AG04450 (cell line): ENCODE measurements around the gene GALNT9. TPM values are rescaled to one million over a fixed set of nuclear protein-coding genes. Genes with fewer than 3 reads are reported as not detected.

Source experiments
- CTCF ChIA-PET: fragments of 300-600, 350-600 bp; formaldehyde crosslinking; extraction: SDS; loops from one replicate; lab custom pipeline; 2022; ENCODE audit warnings: antibody characterized with exemption, inconsistent platforms; lab: Charles Lee
- POLR2A ChIA-PET: fragments of 350-600 bp; formaldehyde crosslinking; extraction: SDS; loops from one replicate; lab custom pipeline; 2021; ENCODE audit warnings: antibody characterized with exemption, inconsistent platforms; lab: Yijun Ruan, JAX
- DNase-seq: peaks from one replicate; pipeline ENCODE4 v3.0.0-alpha.2; 2011; ENCODE audit warnings: low read depth, low spot score
- H3K27ac ChIP-seq: one replicate; pipeline ENCODE4 v1.5.1; 2012; ENCODE audit warnings: low read depth, low read length, control low read depth
- H3K27me3 ChIP-seq: one replicate; pipeline ENCODE4 v1.6.0; 2012; ENCODE audit warnings: low read length; ENCODE audit not compliant: control insufficient read depth, insufficient read depth
- H3K4me3 ChIP-seq: 2 replicates; pipeline ENCODE4 v1.5.1; 2011; ENCODE audit warnings: mild to moderate bottlenecking, low read depth, low read length, control low read depth
- H3K9me3 ChIP-seq: 2 replicates; pipeline ENCODE4 v1.5.1; 2012; ENCODE audit warnings: low read length; ENCODE audit not compliant: control insufficient read depth, insufficient read depth
- CTCF ChIP-seq: IDR thresholded peaks from 2 replicates; pipeline ENCODE4 v1.5.1; 2011; ENCODE audit warnings: low read depth, low read length, control low read depth, inconsistent platforms
- polyA plus RNA-seq: library from polyadenylated mRNA; depleted of rRNA; stranded (reverse); fragments of >200 nt; gene quantifications from 2 replicates; pipeline ENCODE4 v1.2.3, GENCODE V29; 2011

GALNT9 gene
- polyA plus RNA-seq, 1 experiment = not detected

- Histone ChIP-seq H3K4me3 (no peak overlapping the region), H3K27ac (no peak overlapping the region)
- no peak for TF ChIP-seq CTCF
These were observed 169.8 kb downstream of the GALNT9 start for GRCh38 chr12:132159555-132160003.

GRCh38 chr12:132158677-132159554, 170.5 kb downstream of the GALNT9 start:
- ChIA-PET POLR2A (no interaction called here), CTCF (no interaction called here)
- Histone ChIP-seq H3K27me3 (peaks cover 13% of the 10 kb centered on the region), H3K4me3 (no peak overlapping the region), H3K9me3 (peaks cover 34% of the 10 kb centered on the region; the same call in 1 of the 2 replicates), H3K27ac (no peak overlapping the region)
- no peak for TF ChIP-seq CTCF
- DNase-seq = no peak

More at GRCh38 chr12:132159555-132160003, 169.8 kb downstream of the GALNT9 start:
- Histone ChIP-seq H3K27me3 (peaks cover 13% of the 10 kb centered on the region), H3K9me3 (peaks cover 34% of the 10 kb centered on the region; the same call in 1 of the 2 replicates)
- ChIA-PET CTCF (no interaction called here), POLR2A (no interaction called here)
- DNase-seq = no peak

- POLR2A ChIA-PET = no interaction called here
- no peak for DNase-seq
- peaks cover 6% of the 10 kb centered on the region for H3K27me3 ChIP-seq
- CTCF ChIA-PET = no interaction called here
- TF ChIP-seq CTCF = no peak
- H3K4me3 ChIP-seq = no peak overlapping the region
- no peak overlapping the region for H3K27ac ChIP-seq
- H3K9me3 ChIP-seq = peaks cover 34% of the 10 kb centered on the region; the same call in 1 of the 2 replicates
These were observed 171.5 kb downstream of the GALNT9 start for GRCh38 chr12:132157733-132158409.

- Histone ChIP-seq H3K4me3 (no peak overlapping the region), H3K27ac (no peak overlapping the region), H3K9me3 (peaks cover 32% of the 10 kb centered on the region; the same call in 1 of the 2 replicates), H3K27me3 (peaks cover 6% of the 10 kb centered on the region)
- ChIA-PET POLR2A (no interaction called here), CTCF (no interaction called here)
- DNase-seq = no peak
- no peak for TF ChIP-seq CTCF
These were observed 172.6 kb downstream of the GALNT9 start for GRCh38 chr12:132156573-132157325.
